Keratinocyte (primary cell): Measurements from ENCODE around the gene GPR173. TPM values are rescaled to one million over a fixed set of nuclear protein-coding genes. Genes with fewer than 3 reads are reported as not detected.

Source experiments
- DNase-seq: peaks from one replicate; pipeline ENCODE4 v3.0.0-alpha.2; 2011; ENCODE audit warnings: low read depth, missing footprints, low spot score
- FAIRE-seq: peaks from 2 replicates; lab custom pipeline; 2011; peaks lifted over from hg19 to GRCh38; lab: Jason Lieb, UNC
- H2AFZ ChIP-seq: 2 replicates; pipeline ENCODE4 v1.6.0; 2012; ENCODE audit warnings: low read length, control low read depth, inconsistent platforms; ENCODE audit not compliant: control insufficient read depth
- H3K27ac ChIP-seq: 2 replicates; pipeline ENCODE4 v1.5.1; 2011; ENCODE audit warnings: low read length; ENCODE audit not compliant: control insufficient read depth, insufficient read depth
- H3K27me3 ChIP-seq: 3 replicates; pipeline ENCODE4 v1.6.0; 2011; ENCODE audit warnings: low read length; ENCODE audit not compliant: control insufficient read depth, insufficient read depth; ENCODE audit errors: extremely low read depth
- H3K36me3 ChIP-seq, 2 experiments: 2 replicates in 1 of 2; 3 replicates in 1 of 2; pipeline ENCODE4 v1.5.1; 2011; ENCODE audit warnings: low read length in 2 of 2, mild to moderate bottlenecking in 1 of 2; ENCODE audit not compliant: control insufficient read depth in 2 of 2, insufficient read depth in 2 of 2; ENCODE audit errors: extremely low read depth in 1 of 2
- H3K4me1 ChIP-seq: 3 replicates; pipeline ENCODE4 v1.5.1; 2011; ENCODE audit warnings: low read length; ENCODE audit not compliant: control insufficient read depth, insufficient read depth; ENCODE audit errors: extremely low read depth
- H3K4me2 ChIP-seq: 3 replicates; pipeline ENCODE4 v1.6.0; 2011; ENCODE audit warnings: low read depth, low read length; ENCODE audit not compliant: control insufficient read depth, insufficient read depth; ENCODE audit errors: extremely low read depth
- H3K4me3 ChIP-seq, 3 experiments: fragments of 200-600 bp in 1 of 3; sonication (generic) in 1 of 3; 2 replicates in 2 of 3; 3 replicates in 1 of 3; pipeline ENCODE4 v1.5.1; 2011 to 2016; ENCODE audit warnings: low read length in 3 of 3, mild to moderate bottlenecking in 3 of 3, control low read depth in 2 of 3, inconsistent platforms in 1 of 3, low read depth in 1 of 3, mixed read lengths in 1 of 3, mixed run types in 1 of 3, moderate library complexity in 1 of 3; ENCODE audit not compliant: control insufficient read depth in 2 of 3, insufficient read depth in 2 of 3; ENCODE audit errors: extremely low read depth in 1 of 3
- H3K79me2 ChIP-seq: 2 replicates; pipeline ENCODE4 v1.6.0; 2012; ENCODE audit warnings: low read length; ENCODE audit not compliant: control insufficient read depth, insufficient read depth
- H3K9ac ChIP-seq: 3 replicates; pipeline ENCODE4 v1.6.0; 2011; ENCODE audit warnings: low read length; ENCODE audit not compliant: control insufficient read depth, insufficient read depth; ENCODE audit errors: extremely low read depth
- H3K9me1 ChIP-seq: 3 replicates; pipeline ENCODE4 v1.6.0; 2011; ENCODE audit warnings: low read length; ENCODE audit not compliant: control insufficient read depth, insufficient read depth; ENCODE audit errors: extremely low read depth
- H3K9me3 ChIP-seq: 2 replicates; pipeline ENCODE4 v1.5.1; 2012; ENCODE audit warnings: low read depth, low read length; ENCODE audit not compliant: control insufficient read depth
- H4K20me1 ChIP-seq: 3 replicates; pipeline ENCODE4 v1.6.0; 2011; ENCODE audit warnings: low read length; ENCODE audit not compliant: control insufficient read depth, insufficient read depth; ENCODE audit errors: extremely low read depth
- EZH2 ChIP-seq: IDR thresholded peaks from one replicate; pipeline ENCODE4 v1.6.1; 2012; ENCODE audit warnings: inconsistent platforms, mild to moderate bottlenecking, low read length, moderate library complexity
- dilution Hi-C: fragments of 300-500 bp; cut with MboI; formaldehyde crosslinking; loops from one replicate; pipeline ENCODE4 v1.7.0; 2020; ENCODE audit warnings: low sequenced_read_pairs; ENCODE audit not compliant: extremely low pct_ligation_motif_present
- polyA plus RNA-seq, 5 experiments: library from polyadenylated mRNA; depleted of rRNA in 3 of 5; stranded (reverse) in 3 of 5; stranded (forward) in 1 of 5; unstranded in 1 of 5; fragments of >200 nt; gene quantifications; 1 replicate in 1 of 5; 2 replicates in 3 of 5; 3 replicates in 1 of 5; pipeline versions ENCODE4 v1.2.1 to v1.2.3, GENCODE V29; 2011 to 2012; ENCODE audit warnings: missing spikeins in 2 of 5, low read depth in 1 of 5, low replicate concordance in 1 of 5
- TF ChIP-seq, protein P1 (sequence below), 3 experiments: IDR thresholded peaks in 1 of 3; conservative IDR thresholded peaks in 1 of 3; optimal IDR thresholded peaks in 1 of 3; 2 replicates in 2 of 3; 3 replicates in 1 of 3; pipeline versions ENCODE3 to v1.5.1; 2011; ENCODE audit warnings: low read length in 3 of 3, mild to moderate bottlenecking in 3 of 3, moderate library complexity in 2 of 3, control low read depth in 1 of 3, inconsistent platforms in 1 of 3; ENCODE audit not compliant: insufficient read depth in 2 of 3; ENCODE audit errors: extremely low read depth in 1 of 3

Gene GPR173
- polyA plus RNA-seq, 1 donor (not counting 4 experiments of a cell fraction or from before 2014, with no cell fraction given), result 0.08 TPM

DNA sequence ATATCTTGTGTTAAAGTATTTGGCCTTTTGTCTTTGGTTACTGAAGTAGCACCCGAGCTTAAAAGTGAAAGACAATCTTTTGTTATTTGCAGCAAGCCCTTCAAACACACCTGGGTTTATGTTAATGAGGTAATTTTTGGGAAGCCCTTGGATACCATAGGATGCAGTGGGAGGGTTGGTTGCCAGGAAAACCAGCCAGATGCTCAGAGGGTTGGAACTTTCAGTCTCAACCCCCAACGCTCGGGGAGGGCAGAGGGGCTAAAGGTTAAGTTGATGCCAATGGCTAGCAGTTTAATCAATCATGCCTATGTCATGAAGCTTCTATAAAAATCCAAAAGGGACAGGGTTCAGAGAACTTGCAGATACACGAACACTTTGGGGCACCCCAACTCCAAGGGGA lies 17.2 kb upstream of the GPR173 start:
- TF ChIP-seq EZH2, result no peak
- TF ChIP-seq, protein P1, sequence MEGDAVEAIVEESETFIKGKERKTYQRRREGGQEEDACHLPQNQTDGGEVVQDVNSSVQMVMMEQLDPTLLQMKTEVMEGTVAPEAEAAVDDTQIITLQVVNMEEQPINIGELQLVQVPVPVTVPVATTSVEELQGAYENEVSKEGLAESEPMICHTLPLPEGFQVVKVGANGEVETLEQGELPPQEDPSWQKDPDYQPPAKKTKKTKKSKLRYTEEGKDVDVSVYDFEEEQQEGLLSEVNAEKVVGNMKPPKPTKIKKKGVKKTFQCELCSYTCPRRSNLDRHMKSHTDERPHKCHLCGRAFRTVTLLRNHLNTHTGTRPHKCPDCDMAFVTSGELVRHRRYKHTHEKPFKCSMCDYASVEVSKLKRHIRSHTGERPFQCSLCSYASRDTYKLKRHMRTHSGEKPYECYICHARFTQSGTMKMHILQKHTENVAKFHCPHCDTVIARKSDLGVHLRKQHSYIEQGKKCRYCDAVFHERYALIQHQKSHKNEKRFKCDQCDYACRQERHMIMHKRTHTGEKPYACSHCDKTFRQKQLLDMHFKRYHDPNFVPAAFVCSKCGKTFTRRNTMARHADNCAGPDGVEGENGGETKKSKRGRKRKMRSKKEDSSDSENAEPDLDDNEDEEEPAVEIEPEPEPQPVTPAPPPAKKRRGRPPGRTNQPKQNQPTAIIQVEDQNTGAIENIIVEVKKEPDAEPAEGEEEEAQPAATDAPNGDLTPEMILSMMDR (optimal IDR thresholded peaks at IDR 0.05 in 1 of 3, IDR thresholded peaks at IDR 0.05 in 1 of 3, conservative IDR thresholded peaks at IDR 0.05 in 1 of 3; ENCODE audit: extremely low read depth in 1 of 3, insufficient read depth in 2 of 3, low read length in 3 of 3), result no peak
- Histone ChIP-seq H3K4me1 (no peaks in the 10 kb centered on the region), H3K9ac (no peak overlapping the region), H4K20me1 (no peaks in the 10 kb centered on the region), H3K27me3 (no peaks in the 10 kb centered on the region), H3K27ac (no peak overlapping the region), H3K36me3 (no peaks in the 10 kb centered on the region), H3K9me1 (no peaks in the 10 kb centered on the region), H2AFZ (no peak overlapping the region), H3K79me2 (no peaks in the 10 kb centered on the region), H3K4me2 (no peak overlapping the region), H3K4me3 (no peak overlapping the region), H3K9me3 (no peaks in the 10 kb centered on the region)
- dilution Hi-C loops, result no loop called here
- no peak for FAIRE-seq
- no peak for DNase-seq

DNA sequence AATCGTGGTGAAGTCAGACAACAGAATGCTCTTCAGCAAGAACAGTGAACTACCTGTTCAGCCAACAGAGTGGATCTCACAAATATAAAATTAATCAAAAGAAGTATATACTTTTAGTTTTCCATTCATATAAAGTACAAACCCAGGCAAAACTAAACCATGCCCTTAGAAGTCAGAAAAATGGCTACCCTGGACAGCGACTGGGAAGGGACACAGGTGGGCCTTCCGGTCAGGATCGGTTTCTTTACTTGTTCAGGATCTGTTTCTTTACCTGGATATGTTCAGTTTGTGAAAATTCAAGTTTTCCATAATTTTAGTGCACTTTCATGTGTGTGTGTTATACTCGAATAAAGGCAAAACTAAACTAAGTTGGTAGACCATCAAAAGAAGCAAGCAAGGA lies 12.4 kb upstream of the GPR173 start:
- H3K9me1 ChIP-seq, result no peaks in the 10 kb centered on the region
- no peaks in the 10 kb centered on the region for H3K4me1 ChIP-seq
- no peaks in the 10 kb centered on the region for H3K79me2 ChIP-seq
- H3K27me3 ChIP-seq, result no peaks in the 10 kb centered on the region
- DNase-seq, result no peak
- dilution Hi-C loops, result no loop called here
- H3K27ac ChIP-seq, result no peak overlapping the region
- H3K36me3 ChIP-seq, result no peaks in the 10 kb centered on the region
- no peak for FAIRE-seq
- no peaks in the 10 kb centered on the region for H3K9me3 ChIP-seq
- no peak overlapping the region for H2AFZ ChIP-seq
- TF ChIP-seq, protein P1 (optimal IDR thresholded peaks at IDR 0.05 in 1 of 3, IDR thresholded peaks at IDR 0.05 in 1 of 3, conservative IDR thresholded peaks at IDR 0.05 in 1 of 3; ENCODE audit: extremely low read depth in 1 of 3, insufficient read depth in 2 of 3, low read length in 3 of 3), result no peak
- no peak for TF ChIP-seq EZH2
- H3K4me2 ChIP-seq, result no peak overlapping the region
- H4K20me1 ChIP-seq, result no peaks in the 10 kb centered on the region
- no peak overlapping the region for H3K4me3 ChIP-seq
- no peak overlapping the region for H3K9ac ChIP-seq
